HG03045 (cell line): ENCODE data around the gene VWA7.

Source experiments
- ATAC-seq: cut with Tn5 transposase; IDR thresholded peaks from one replicate; pipeline ENCODE4 v1.9.1; 2021; ENCODE audit warnings: mild to moderate bottlenecking, moderate library complexity; ENCODE audit not compliant: unreplicated experiment

VWA7 gene

GRCh38 chr6:31732029-31732428 lies 45.1 kb downstream of the VWA7 start:
- no peak for ATAC-seq

GRCh38 chr6:31730631-31731086 lies 46.5 kb downstream of the VWA7 start:
- ATAC-seq: no peak

- peak; percentile 32 for ATAC-seq
Measured at GRCh38 chr6:31729979-31730630, 47.0 kb downstream of the VWA7 start.

DNA sequence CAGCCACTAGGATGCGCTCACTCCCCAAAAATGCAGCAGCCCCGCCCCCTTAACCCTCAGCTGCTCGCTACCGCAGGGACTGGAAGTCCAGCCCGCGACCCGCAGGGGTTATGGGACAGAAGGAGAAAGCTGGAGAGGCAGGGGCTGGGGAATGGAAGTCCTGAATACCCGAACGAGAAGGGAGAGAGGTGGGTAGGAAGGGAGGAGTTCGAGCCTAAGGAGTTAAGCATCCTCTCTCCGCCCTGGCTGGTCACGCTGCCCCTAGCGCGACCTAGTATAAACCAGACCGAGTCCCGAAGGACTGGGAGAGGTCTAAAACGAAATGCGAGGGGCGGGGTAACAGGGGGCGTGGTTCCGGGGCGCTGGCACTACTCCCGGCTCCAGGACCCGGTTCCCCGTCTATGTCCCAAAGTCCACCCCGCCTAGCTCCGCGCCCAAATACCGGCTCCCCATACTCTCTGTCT lies 47.6 kb downstream of the VWA7 start:
- peak; percentile 56 for ATAC-seq

GRCh38 chr6:31728767-31729514 lies 48.2 kb downstream of the VWA7 start, which contains the start of gene DDAH2:
Gene DDAH2, minus strand, starts transcription at chr6:31729299. Its CDS starts 138 bp downstream, at chr6:31729161.
- no peak for ATAC-seq

- ATAC-seq: no peak
Measured at GRCh38 chr6:31727717-31728671, 49.1 kb downstream of the VWA7 start.

DNA sequence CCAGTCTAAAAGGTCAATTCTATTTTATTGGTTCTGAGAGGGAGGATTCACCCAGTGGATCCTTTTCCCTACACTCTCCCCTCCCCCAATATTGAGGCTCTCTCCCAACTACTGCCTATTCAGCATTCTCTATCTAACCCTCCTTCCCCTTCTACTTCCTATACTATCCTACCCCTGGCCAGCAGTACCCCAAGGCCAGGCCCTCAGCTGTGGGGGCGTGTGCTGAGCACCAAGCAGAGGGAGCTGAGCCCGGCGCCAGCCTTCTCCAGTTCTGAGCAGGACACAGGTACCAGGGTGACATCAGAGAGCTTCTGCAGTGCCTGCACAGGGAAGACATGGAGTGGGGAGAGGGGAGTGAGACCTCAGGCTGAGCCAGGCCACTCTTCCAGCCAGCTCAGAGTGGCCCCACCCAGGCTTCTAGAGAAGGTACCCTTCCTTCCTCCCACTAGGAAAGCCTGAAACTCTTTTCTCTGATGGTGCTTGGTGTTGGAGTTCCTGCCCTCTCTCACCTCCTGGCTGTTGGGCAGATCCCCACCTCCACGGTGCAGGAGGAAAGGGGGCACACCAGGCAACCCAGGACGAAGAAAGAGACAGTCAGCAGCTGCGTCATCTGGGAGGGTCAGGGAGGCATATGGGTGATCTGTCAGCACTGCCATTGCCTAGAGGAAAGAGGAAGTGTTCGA lies 50.0 kb downstream of the VWA7 start:
- ATAC-seq: no peak

DNA sequence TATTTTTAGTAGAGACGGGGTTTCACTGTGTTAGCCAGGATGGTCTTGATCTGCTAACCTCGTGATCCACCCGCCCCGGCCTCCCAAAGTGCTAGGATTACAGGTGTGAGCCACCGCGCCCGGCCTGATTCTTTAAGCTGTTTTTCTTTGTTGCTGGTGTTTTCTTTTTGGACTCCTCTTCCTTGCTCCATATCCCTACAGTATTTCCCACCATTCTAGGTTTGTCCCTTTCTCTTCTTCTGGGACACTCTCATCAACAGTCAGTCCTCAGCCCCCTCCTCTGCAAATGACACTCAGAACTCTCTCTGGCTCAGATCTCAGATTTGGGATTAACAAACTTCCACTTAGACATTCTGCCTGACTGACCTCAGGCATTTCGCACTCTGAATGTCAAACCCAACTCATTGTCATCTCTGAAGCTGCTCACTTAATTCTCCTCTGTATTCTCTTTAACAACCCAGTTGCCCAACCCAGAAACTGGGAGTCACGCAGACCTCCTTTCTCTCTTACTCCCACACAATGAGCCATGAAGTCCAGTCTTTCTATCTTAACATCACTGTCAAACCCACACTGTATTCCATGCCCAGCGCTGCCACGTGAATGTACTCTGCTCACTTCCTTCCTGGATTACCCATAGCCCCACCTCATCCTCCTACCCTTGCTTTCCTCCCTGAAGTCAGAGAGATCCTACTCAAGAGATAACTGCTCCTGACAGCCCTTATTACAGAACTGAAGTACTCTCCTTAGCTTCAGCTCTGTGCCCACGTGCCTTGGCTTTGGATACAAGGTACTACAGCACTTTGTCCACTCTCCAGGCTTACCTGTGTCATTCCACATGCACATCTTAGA lies 51.4 kb downstream of the VWA7 start:
- no peak for ATAC-seq

GRCh38 chr6:31723980-31724691 lies 53.0 kb downstream of the VWA7 start:
- no peak for ATAC-seq

DNA sequence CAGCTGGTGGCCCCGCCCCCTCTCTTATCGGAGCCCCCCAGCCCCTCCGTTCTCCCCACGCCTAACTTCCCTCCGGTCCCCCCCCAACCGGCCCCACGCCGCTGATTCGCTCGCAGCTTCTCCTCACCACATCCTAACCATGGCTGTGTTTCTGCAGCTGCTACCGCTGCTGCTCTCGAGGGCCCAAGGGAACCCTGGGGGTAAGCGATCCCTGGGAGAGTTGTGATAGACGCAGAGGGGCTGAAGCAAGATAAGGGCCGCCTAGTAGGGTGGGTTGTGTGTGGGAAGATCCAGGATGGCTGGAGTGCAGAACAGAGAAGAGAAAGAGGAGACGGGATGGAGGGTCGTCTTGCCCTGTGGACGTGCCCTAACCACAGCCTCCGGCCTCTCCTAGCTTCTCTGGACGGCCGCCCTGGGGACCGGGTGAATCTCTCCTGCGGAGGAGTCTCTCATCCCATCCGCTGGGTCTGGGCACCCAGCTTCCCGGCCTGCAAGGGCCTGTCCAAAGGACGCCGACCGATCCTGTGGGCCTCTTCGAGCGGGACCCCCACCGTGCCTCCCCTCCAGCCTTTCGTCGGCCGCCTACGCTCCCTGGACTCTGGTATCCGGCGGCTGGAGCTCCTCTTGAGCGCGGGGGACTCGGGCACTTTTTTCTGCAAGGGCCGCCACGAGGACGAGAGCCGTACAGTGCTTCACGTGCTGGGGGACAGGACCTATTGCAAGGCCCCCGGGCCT lies 53.7 kb downstream of the VWA7 start, which contains the start of gene MPIG6B:
TSS of gene MPIG6B (plus strand) at position 129 of the 735 bp plus-strand sequence. CDS start at position 140, 11 bp downstream.
- ATAC-seq: no peak

DNA sequence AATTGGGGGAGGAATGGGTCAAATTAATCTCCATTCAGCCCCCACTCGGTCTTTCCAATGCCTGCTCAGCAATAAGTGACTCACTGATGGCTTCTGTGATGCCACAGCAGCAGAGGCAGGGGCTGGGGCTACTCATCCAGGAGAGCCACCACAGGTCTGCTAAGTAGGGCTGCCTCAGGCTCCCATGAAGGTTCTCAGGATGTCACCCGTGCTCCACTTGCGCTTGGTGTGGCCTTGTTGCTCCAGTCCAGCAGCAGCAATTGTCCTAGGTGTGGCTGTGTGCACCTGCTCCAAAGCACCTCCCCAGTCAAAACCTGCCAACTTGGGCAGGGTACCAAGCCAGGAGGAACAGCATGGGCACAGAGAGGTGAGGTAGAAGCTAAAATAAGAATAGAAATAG lies 55.0 kb downstream of the VWA7 start:
- ATAC-seq: no peak

GRCh38 chr6:31721351-31722020 lies 55.6 kb downstream of the VWA7 start, which contains the start of gene LY6G6C:
Gene LY6G6C, minus strand, starts transcription at chr6:31721746. Its CDS starts 67 bp downstream, at chr6:31721679.
- ATAC-seq: no peak

- no peak for ATAC-seq
Measured at GRCh38 chr6:31720196-31720770, 56.8 kb downstream of the VWA7 start.

GRCh38 chr6:31719001-31719400 lies 58.1 kb downstream of the VWA7 start:
- ATAC-seq: no peak

DNA sequence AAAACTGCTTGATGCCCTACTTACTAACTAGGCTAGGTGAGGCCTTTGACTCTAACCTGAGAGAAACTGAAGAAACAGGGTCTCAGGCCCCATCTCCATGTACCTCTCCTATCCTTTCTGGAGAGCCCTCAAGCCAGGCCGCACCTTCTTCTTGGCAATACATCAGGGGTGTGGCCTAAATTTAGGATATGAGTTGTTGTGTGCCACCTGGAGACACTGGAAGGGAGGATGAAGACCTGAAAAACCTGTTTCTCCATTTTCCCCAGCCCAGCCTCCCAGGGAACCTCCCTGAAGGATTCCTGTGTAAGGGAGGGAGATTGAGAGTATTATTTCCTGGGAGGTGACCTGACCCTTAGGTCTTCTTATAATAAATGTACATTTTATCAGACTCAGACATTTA lies 58.9 kb downstream of the VWA7 start:
- ATAC-seq: no peak

- ATAC-seq: no peak
Measured at GRCh38 chr6:31717499-31718222, 59.5 kb downstream of the VWA7 start.
